Upper lobe of left lung (tissue), 4 donors: ENCODE measurements around the gene ZBTB9.
"Not testable (repeated sequence)": the region's sequence is repeated elsewhere in the genome, so short reads cannot be mapped to it uniquely, and the experiment has no call there.

Experiments used
- CTCF ChIP-seq, 6 experiments: fragments of 450-650 bp in 4 of 6; fragments of 200-600 bp in 2 of 6; sonication (generic) in 2 of 6; IDR thresholded peaks; one replicate each; pipeline ENCODE4 v1.5.1; 2016 to 2019; ENCODE audit warnings: antibody characterized with exemption in 6 of 6
- POLR2A ChIP-seq, 4 donors: fragments of 450-650 bp; IDR thresholded peaks; one replicate each; pipeline ENCODE4 v1.5.1; 2016 to 2017; ENCODE audit warnings: antibody characterized with exemption in 4 of 4, mild to moderate bottlenecking in 2 of 4

- TF ChIP-seq CTCF, POLR2A (IDR thresholded peaks at IDR 0.05): not testable (repeated sequence)
Observed at GRCh38 chr6:33482620-33483019, 28.2 kb downstream of the ZBTB9 start.
